Measurements from ENCODE around the gene KRTAP5-5.
A peak's percentile ranks its signal among the peaks of the same experiment; 100 is the strongest.
"Not testable (repeated sequence)": the region's sequence is repeated elsewhere in the genome, so short reads cannot be mapped to it uniquely, and the experiment has no call there.

Gene KRTAP5-5

GRCh38 chr11:1607901-1608300, 21.7 kb upstream of the KRTAP5-5 start:
- DNase-seq: not testable (repeated sequence)

- DNase-seq: no peak
Observed at GRCh38 chr11:1608363-1608762, 21.2 kb upstream of the KRTAP5-5 start, which contains the start of gene KRTAP5-3. KRTAP5-3 (minus strand) TSS chr11:1608463; CDS start chr11:1608385, 78 bp downstream.

- no peak for DNase-seq
Observed at GRCh38 chr11:1618231-1618630, 11.3 kb upstream of the KRTAP5-5 start.

- DNase-seq: no peak
Observed at GRCh38 chr11:1619449-1619848, 10.1 kb upstream of the KRTAP5-5 start.

- no peak for DNase-seq
Observed at GRCh38 chr11:1622086-1622485, 7.5 kb upstream of the KRTAP5-5 start, which contains the start of gene KRTAP5-4. KRTAP5-4 (minus strand) TSS chr11:1622138; CDS start chr11:1622093, 45 bp downstream.

- DNase-seq: no peak
Observed at GRCh38 chr11:1623716-1624115, 5.9 kb upstream of the KRTAP5-5 start.

- peak; percentile 13 for DNase-seq
Observed at GRCh38 chr11:1624621-1625020, 5.0 kb upstream of the KRTAP5-5 start.

GRCh38 chr11:1625541-1625940, 4.0 kb upstream of the KRTAP5-5 start:
- DNase-seq: peak; percentile 50

GRCh38 chr11:1628506-1629325, 859 bp upstream of the KRTAP5-5 start:
- peak; percentile 85 for DNase-seq

- DNase-seq: no peak
Observed at GRCh38 chr11:1630271-1630670, 696 bp downstream of the KRTAP5-5 start.

GRCh38 chr11:1631066-1631568, 1.5 kb downstream of the KRTAP5-5 start:
- DNase-seq: no peak

- DNase-seq: no peak
Observed at GRCh38 chr11:1632053-1632714, 2.6 kb downstream of the KRTAP5-5 start.

- no peak for DNase-seq
Observed at GRCh38 chr11:1633864-1634263, 4.3 kb downstream of the KRTAP5-5 start.

- DNase-seq: no peak
Observed at GRCh38 chr11:1636291-1636950, 6.8 kb downstream of the KRTAP5-5 start.

GRCh38 chr11:1637628-1638027, 8.1 kb downstream of the KRTAP5-5 start:
- DNase-seq: no peak

GRCh38 chr11:1638344-1638743, 8.8 kb downstream of the KRTAP5-5 start:
- no peak for DNase-seq

GRCh38 chr11:1639102-1639620, 9.6 kb downstream of the KRTAP5-5 start:
- no peak for DNase-seq

- no peak for DNase-seq
Observed at GRCh38 chr11:1639666-1640065, 10.1 kb downstream of the KRTAP5-5 start.

- DNase-seq: peak; percentile 76
Observed at GRCh38 chr11:1640076-1640946, 10.7 kb downstream of the KRTAP5-5 start.

GRCh38 chr11:1641096-1641495, 11.5 kb downstream of the KRTAP5-5 start:
- no peak for DNase-seq

- no peak for DNase-seq
Observed at GRCh38 chr11:1642288-1643145, 12.9 kb downstream of the KRTAP5-5 start.

All from activated effector memory CD4-positive, alpha-beta T cell treated with anti-CD3 and anti-CD28 coated beads, Interleukin-2, amount 50 U/mL, for 16 hours (primary cell).